HepG2 (cell line): ENCODE measurements around the gene INTS3.

Experiments used
- ARNT ChIP-seq: fragments of 450-650 bp; IDR thresholded peaks from 2 replicates; pipeline ENCODE4 v1.6.1; 2017
- GABPA ChIP-seq, 2 experiments: IDR thresholded peaks; 2 replicates each; pipeline ENCODE4 v1.6.1; 2011 to 2016; ENCODE audit warnings: low read depth in 2 of 2, low read length in 1 of 2, missing biosample characterization in 1 of 2, missing genetic modification characterization in 1 of 2
- HOXA9 ChIP-seq: sonication (generic); formaldehyde crosslinking; IDR thresholded peaks from 2 replicates; pipeline ENCODE4 v1.8.1; 2022; ENCODE audit warnings: missing genetic modification reagents, mild to moderate bottlenecking, moderate library complexity, borderline replicate concordance
- KAT8 ChIP-seq: IDR thresholded peaks from 2 replicates; pipeline ENCODE4 v1.6.1; 2016; ENCODE audit warnings: missing genetic modification reagents, missing compliant biosample characterization
- NFE2L2 ChIP-seq: fragments of 150-350 bp; IDR thresholded peaks from 2 replicates; pipeline ENCODE4 v1.6.1; 2014; ENCODE audit warnings: low read length

GRCh38 chr1:153804112-153804511 lies 76.3 kb downstream of the INTS3 start:
- no peak for TF ChIP-seq NFE2L2
- no peak for TF ChIP-seq GABPA (IDR thresholded peaks at IDR 0.05; ENCODE audit: low read depth, low read length)
- TF ChIP-seq GABPA (CRISPR knock-in tag; IDR thresholded peaks at IDR 0.05; ENCODE audit: low read depth) = no peak
- TF ChIP-seq KAT8 (CRISPR knock-in tag) = no peak
- TF ChIP-seq ARNT = no peak
- no peak for TF ChIP-seq HOXA9
